Tibial nerve (tissue), 4 donors: ENCODE measurements around the gene CALHM6. TPM values are rescaled to one million over a fixed set of nuclear protein-coding genes. Genes with fewer than 3 reads are reported as not detected.

Experiments
- DNase-seq, 2 donors: peaks; one replicate each; pipeline ENCODE4 v3.0.0-alpha.2; 2019; ENCODE audit warnings: low spot score in 2 of 2
- H3K27ac ChIP-seq, 4 donors: fragments of 200-600 bp; sonication (generic) in 3 of 4; one replicate each; pipeline ENCODE4 v1.5.1; 2017 to 2019; ENCODE audit warnings: mild to moderate bottlenecking in 1 of 4
- H3K27me3 ChIP-seq, 2 donors: fragments of 200-600 bp; sonication (generic) in 1 of 2; one replicate each; pipeline versions ENCODE4 v1.5.1 to v1.6.0; 2017 to 2019
- H3K36me3 ChIP-seq, 3 donors: fragments of 200-600 bp; sonication (generic); one replicate each; pipeline ENCODE4 v1.5.1; 2018 to 2019
- H3K4me1 ChIP-seq, 4 donors: fragments of 200-600 bp; sonication (generic) in 3 of 4; one replicate each; pipeline ENCODE4 v1.5.1; 2017 to 2019
- H3K4me3 ChIP-seq, 4 donors: fragments of 200-600 bp; sonication (generic) in 3 of 4; one replicate each; pipeline ENCODE4 v1.5.1; 2017 to 2019; ENCODE audit warnings: mild to moderate bottlenecking in 1 of 4, moderate library complexity in 1 of 4
- H3K9me3 ChIP-seq, 4 donors: fragments of 200-600 bp; sonication (generic) in 3 of 4; one replicate each; pipeline ENCODE4 v1.5.1; 2017 to 2019
- EP300 ChIP-seq, 2 donors: sonication (generic); formaldehyde crosslinking; IDR thresholded peaks; one replicate each; pipeline ENCODE4 v1.6.1; 2017; ENCODE audit warnings: antibody characterized with exemption in 2 of 2, mild to moderate bottlenecking in 1 of 2
- POLR2A ChIP-seq, 2 donors: fragments of 450-650 bp; IDR thresholded peaks; one replicate each; pipeline ENCODE4 v1.6.1; 2017; ENCODE audit warnings: antibody characterized with exemption in 2 of 2, mild to moderate bottlenecking in 2 of 2, moderate library complexity in 2 of 2
- WGBS, 2 donors: methylation state at CpG; one replicate each; pipeline ENCODE4 v1.1.5; 2018; 5-methylcytosine and 5-hydroxymethylcytosine counted together
- total RNA-seq, 4 donors: library from RNA; depleted of rRNA; stranded (reverse); fragments of >200 nt; gene quantifications; one replicate each; pipeline ENCODE4 v1.1.0, GENCODE V29; 2016
- TF ChIP-seq, protein P1 (sequence below), 5 experiments: fragments of 200-600 bp in 3 of 5; fragments of 450-650 bp in 2 of 5; sonication (generic) in 3 of 5; IDR thresholded peaks; one replicate each; pipeline ENCODE4 v1.5.1; 2016 to 2019; ENCODE audit warnings: antibody characterized with exemption in 5 of 5, mild to moderate bottlenecking in 3 of 5, moderate library complexity in 2 of 5

The CALHM6 gene
- total RNA-seq, 4 donors from 2014 or later = 0.60 to 11.4 (median 5.4) TPM

DNA sequence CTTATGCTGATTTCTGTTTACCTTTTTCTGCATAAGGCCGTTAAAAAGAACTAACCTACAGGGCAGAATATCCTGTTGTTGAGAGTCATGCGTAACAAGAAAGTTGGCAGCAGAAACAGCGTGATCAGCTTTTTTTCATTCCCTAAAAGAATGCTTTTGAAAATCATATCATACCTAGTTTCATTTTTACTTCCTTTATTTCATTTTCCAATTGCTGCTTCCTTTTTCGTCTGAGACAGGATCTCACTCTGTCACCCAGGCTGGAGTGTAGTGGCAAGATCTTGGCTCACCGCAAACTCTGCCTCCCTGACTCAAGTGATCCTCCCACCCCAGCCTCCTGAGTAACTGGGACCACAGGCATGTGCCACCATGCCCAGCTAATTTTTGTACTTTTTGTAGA lies 4.1 kb downstream of the CALHM6 start:
- TF ChIP-seq, protein P1, sequence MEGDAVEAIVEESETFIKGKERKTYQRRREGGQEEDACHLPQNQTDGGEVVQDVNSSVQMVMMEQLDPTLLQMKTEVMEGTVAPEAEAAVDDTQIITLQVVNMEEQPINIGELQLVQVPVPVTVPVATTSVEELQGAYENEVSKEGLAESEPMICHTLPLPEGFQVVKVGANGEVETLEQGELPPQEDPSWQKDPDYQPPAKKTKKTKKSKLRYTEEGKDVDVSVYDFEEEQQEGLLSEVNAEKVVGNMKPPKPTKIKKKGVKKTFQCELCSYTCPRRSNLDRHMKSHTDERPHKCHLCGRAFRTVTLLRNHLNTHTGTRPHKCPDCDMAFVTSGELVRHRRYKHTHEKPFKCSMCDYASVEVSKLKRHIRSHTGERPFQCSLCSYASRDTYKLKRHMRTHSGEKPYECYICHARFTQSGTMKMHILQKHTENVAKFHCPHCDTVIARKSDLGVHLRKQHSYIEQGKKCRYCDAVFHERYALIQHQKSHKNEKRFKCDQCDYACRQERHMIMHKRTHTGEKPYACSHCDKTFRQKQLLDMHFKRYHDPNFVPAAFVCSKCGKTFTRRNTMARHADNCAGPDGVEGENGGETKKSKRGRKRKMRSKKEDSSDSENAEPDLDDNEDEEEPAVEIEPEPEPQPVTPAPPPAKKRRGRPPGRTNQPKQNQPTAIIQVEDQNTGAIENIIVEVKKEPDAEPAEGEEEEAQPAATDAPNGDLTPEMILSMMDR (IDR thresholded peaks at IDR 0.05) = no peak
- TF ChIP-seq EP300 (IDR thresholded peaks at IDR 0.05) = peak in 1 of 2 donors; percentile 51
- no peak for TF ChIP-seq POLR2A (IDR thresholded peaks at IDR 0.05)

DNA sequence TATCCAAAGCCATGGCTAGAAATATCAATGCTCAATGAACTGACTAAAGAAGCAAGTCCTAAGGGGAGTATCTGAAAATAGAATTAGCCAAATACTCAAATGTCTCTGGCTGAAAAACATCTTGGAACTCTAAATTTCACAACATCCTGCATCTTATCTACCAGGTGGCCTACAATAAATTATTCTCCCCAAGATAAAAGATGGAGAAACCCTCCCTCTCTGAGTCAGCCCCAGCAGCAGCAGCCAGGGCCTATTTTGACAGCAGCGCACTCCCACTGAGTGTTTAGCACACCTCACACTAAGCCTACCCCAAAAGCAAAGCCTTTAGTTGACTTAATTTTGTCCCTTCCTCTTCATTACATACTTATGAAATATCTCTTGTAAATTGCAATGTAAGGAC lies 5.9 kb downstream of the CALHM6 start:
- WGBS, 2 donors = 97 to 100% methylated on average over 1 of the region's 1 CpG
- DNase-seq = no peak
- H3K36me3 ChIP-seq = no peaks in the 10 kb centered on the region
- H3K27me3 ChIP-seq = no peaks in the 10 kb centered on the region
- H3K4me1 ChIP-seq = peaks cover 0 to 7% (median 5%) of the 10 kb centered on the region in 4 donors
- no peak overlapping the region for H3K27ac ChIP-seq
- no peak for TF ChIP-seq EP300 (IDR thresholded peaks at IDR 0.05)
- TF ChIP-seq, protein P1 (IDR thresholded peaks at IDR 0.05) = no peak
- TF ChIP-seq POLR2A (IDR thresholded peaks at IDR 0.05) = no peak
- no peak overlapping the region for H3K4me3 ChIP-seq
- no peaks in the 10 kb centered on the region for H3K9me3 ChIP-seq

More for the DNA sequence above, 4.1 kb downstream of the CALHM6 start:
- Histone ChIP-seq H3K36me3 (no peaks in the 10 kb centered on the region), H3K4me1 (peaks cover 0 to 15% (median 6%) of the 10 kb centered on the region in 4 donors), H3K27ac (peak overlapping the region in 1 of 4 donors; percentile 22), H3K4me3 (no peak overlapping the region), H3K9me3 (no peaks in the 10 kb centered on the region), H3K27me3 (no peaks in the 10 kb centered on the region)
- DNase-seq = no peak
- 66 to 78% methylated on average over 5 of the region's 5 CpGs for WGBS, 2 donors

DNA sequence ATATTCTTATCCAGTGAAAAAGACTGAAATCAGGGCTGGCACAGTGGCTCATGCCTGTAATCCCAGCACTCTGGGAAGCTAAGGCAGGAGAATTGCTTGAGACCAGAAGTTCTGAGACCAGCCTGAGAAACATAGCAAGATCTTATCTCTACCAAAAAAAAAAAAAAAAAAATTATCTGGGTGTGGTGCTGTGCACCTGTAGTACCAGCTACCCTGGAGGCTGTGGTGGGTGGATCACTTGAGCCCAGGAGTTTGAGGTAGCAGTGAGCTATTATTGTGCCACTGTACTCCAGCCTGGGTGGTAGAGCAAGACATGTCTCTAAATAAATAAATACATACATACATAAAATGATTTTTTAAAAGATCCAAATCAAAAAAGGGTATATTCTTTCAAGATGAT lies 6.3 kb downstream of the CALHM6 start:
- TF ChIP-seq EP300 (IDR thresholded peaks at IDR 0.05) = no peak
- TF ChIP-seq, protein P1 (IDR thresholded peaks at IDR 0.05) = no peak
- no peak for TF ChIP-seq POLR2A (IDR thresholded peaks at IDR 0.05)
- no peaks in the 10 kb centered on the region for H3K27me3 ChIP-seq
- no peak for DNase-seq
- no peaks in the 10 kb centered on the region for H3K9me3 ChIP-seq
- no peak overlapping the region for H3K4me3 ChIP-seq
- H3K27ac ChIP-seq = no peak overlapping the region
- peaks cover 0 to 4% (median 3%) of the 10 kb centered on the region in 4 donors for H3K4me1 ChIP-seq
- no peaks in the 10 kb centered on the region for H3K36me3 ChIP-seq

DNA sequence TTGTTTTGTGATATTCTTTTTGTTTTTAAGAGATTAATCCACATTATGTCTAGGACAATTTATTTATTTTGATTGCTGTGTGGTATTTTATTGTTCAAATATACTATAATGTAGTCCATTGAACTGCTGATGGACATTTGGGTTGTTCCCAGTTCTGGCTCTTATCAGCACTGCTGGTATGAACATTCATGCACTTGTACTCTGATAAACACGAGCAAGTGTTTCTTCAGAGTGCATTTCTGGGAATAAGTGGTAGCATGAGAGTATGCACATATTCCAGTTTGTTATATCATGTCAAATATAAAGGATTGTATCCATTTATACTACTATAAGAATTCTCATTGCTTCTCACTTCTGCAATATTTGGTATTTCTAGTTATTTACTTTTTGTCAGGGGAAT lies 7.1 kb downstream of the CALHM6 start:
- 77 to 80% methylated on average over 1 of the region's 1 CpG for WGBS, 2 donors
- no peaks in the 10 kb centered on the region for H3K4me1 ChIP-seq

DNA sequence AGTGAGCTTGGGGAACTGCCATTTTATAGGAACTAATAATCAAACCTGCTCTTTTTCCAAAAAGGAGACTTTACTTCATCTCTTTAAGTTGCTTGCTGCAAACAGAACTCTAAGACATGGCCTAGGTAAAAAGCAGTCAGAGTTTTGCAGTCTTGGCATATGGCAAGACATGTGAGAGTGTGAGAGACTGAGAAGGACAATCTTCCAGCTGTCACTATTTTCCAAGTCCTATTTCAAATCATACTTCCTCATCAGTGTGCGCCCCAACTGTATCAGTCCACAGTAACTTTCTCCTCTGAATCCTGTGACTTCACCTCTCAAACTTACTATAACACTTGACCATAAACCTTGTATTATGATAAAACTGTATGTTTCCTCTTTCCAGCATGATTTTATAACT lies 10.4 kb downstream of the CALHM6 start:
- Histone ChIP-seq H3K27ac (no peak overlapping the region), H3K4me3 (no peak overlapping the region), H3K4me1 (no peaks in the 10 kb centered on the region), H3K27me3 (no peaks in the 10 kb centered on the region), H3K9me3 (no peaks in the 10 kb centered on the region), H3K36me3 (no peaks in the 10 kb centered on the region)
- 85 to 87% methylated on average over 1 of the region's 1 CpG for WGBS, 2 donors
- no peak for DNase-seq
- TF ChIP-seq POLR2A (IDR thresholded peaks at IDR 0.05) (no peak), EP300 (IDR thresholded peaks at IDR 0.05) (no peak)
- TF ChIP-seq, protein P1 (IDR thresholded peaks at IDR 0.05) = no peak

More for the DNA sequence above, 7.1 kb downstream of the CALHM6 start:
- no peak for DNase-seq
- H3K9me3 ChIP-seq = no peaks in the 10 kb centered on the region
- no peak for TF ChIP-seq POLR2A (IDR thresholded peaks at IDR 0.05)
- TF ChIP-seq, protein P1 (IDR thresholded peaks at IDR 0.05) = no peak
- no peak for TF ChIP-seq EP300 (IDR thresholded peaks at IDR 0.05)
- no peak overlapping the region for H3K27ac ChIP-seq
- no peaks in the 10 kb centered on the region for H3K36me3 ChIP-seq
- no peaks in the 10 kb centered on the region for H3K27me3 ChIP-seq
- no peak overlapping the region for H3K4me3 ChIP-seq
